IPS DF 6.9 (cell line): Measurements from ENCODE around the gene OTUD3.
"Not testable (repeated sequence)": the region's sequence is repeated elsewhere in the genome, so short reads cannot be mapped to it uniquely, and the experiment has no call there.

ENCODE experiments used
- DNase-seq: peaks from one replicate; pipeline ENCODE4 v3.0.0-alpha.2; 2013; ENCODE audit warnings: low read depth, low spot score
- H3K27ac ChIP-seq: one replicate; pipeline ENCODE4 v1.5.1; 2013; ENCODE audit warnings: low read length, control low read depth
- H3K27me3 ChIP-seq: 2 replicates; pipeline ENCODE4 v1.6.1; 2013; ENCODE audit warnings: mild to moderate bottlenecking, low read length; ENCODE audit not compliant: control insufficient read depth, insufficient read depth
- H3K36me3 ChIP-seq: 2 replicates; pipeline ENCODE4 v1.6.1; 2013; ENCODE audit warnings: low read length; ENCODE audit not compliant: control insufficient read depth, insufficient read depth
- H3K4me1 ChIP-seq: 2 replicates; pipeline ENCODE4 v1.6.1; 2013; ENCODE audit warnings: low read length; ENCODE audit not compliant: control insufficient read depth, insufficient read depth
- H3K4me3 ChIP-seq: 2 replicates; pipeline ENCODE4 v1.5.1; 2013; ENCODE audit warnings: mild to moderate bottlenecking, low read length
- H3K9me3 ChIP-seq: 2 replicates; pipeline ENCODE4 v1.6.1; 2013; ENCODE audit warnings: low read length, inconsistent platforms; ENCODE audit not compliant: control insufficient read depth, insufficient read depth
- WGBS: extraction: QIAGEN DNeasy Blood & Tissue Kit; methylation state at CpG from one replicate; pipeline ENCODE4 v1.1.7; 2013; ENCODE audit warnings: mixed read lengths, missing lambda C conversion rate; ENCODE audit not compliant: insufficient read length, insufficient coverage; 5-methylcytosine and 5-hydroxymethylcytosine counted together

Gene OTUD3, protein sequence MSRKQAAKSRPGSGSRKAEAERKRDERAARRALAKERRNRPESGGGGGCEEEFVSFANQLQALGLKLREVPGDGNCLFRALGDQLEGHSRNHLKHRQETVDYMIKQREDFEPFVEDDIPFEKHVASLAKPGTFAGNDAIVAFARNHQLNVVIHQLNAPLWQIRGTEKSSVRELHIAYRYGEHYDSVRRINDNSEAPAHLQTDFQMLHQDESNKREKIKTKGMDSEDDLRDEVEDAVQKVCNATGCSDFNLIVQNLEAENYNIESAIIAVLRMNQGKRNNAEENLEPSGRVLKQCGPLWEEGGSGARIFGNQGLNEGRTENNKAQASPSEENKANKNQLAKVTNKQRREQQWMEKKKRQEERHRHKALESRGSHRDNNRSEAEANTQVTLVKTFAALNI

DNA sequence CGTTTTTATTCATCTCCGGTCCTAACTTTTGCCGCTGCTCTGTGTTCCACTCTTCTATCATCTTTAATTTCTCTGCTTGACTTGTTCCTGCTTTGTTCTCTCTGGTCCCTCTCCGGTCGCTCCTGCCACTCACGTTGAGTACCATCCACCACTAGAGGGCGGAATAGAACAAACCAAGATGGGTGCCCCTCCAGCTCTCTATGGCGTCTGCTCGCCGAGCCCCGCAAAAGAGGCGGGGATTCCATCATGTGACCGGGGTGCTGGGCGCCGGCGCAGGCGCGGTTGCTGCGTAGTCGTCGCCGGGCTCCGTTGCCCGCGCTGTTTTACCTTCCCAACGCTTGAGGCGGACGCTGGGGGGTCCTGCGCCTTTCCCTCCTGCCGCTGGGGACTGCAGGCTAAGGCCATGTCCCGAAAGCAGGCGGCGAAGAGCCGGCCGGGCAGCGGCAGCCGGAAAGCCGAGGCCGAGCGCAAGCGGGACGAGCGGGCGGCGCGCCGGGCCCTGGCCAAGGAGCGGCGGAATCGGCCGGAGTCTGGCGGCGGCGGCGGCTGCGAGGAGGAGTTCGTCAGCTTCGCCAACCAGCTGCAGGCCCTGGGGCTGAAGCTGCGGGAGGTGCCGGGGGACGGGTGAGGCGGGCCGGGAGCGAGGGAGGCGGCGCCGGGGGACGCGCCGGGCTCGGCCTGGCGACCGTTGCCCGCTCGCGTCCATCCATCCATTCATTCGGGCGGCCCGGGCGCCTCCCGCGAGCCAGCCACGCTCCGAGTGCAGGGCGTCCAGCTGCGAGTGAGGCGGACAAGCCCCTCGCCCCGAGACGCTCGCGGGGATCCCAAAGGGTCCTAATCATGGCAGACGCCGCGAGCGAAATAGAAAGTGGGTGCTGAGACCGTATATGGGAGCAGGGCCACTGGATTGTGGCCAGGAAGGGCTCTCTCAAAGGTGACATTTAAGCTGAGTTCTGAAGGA lies at the start of gene OTUD3:
TSS of gene OTUD3 (plus strand) at position 285 of the 961 bp plus-strand sequence. CDS start at position 404, 119 bp downstream.
- H3K4me1 ChIP-seq: no peaks in the 10 kb centered on the region
- no peaks in the 10 kb centered on the region for H3K36me3 ChIP-seq
- WGBS: no CpG with 5 or more reads among the region's 97 CpGs
- DNase-seq: peak; percentile 96
- H3K4me3 ChIP-seq: peak within 1 kb of the TSS; percentile 77
- no peak within 1 kb of the TSS for H3K27ac ChIP-seq
- no peaks in the 10 kb centered on the region for H3K27me3 ChIP-seq
- H3K9me3 ChIP-seq: no peaks in the 10 kb centered on the region

DNA sequence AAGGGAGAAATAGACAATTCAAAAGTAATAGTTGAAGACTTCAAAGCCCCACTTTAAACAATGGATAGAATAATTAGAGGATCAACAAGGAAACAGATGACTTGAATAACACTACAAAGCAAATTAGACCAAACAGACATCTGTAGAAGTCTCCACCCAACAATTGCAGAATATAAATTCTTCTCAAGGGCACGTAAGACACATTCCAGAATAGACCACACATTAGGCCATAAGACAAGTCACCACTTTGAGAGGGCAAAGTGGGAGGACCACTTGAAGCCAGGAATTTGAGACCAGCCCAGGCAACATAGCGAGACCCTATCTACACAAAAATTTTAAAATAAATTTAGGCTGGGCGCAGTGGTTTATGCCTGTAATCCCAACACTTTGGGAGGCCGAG lies 46.6 kb upstream of the OTUD3 start:
- Histone ChIP-seq H3K36me3 (no peaks in the 10 kb centered on the region), H3K4me1 (no peaks in the 10 kb centered on the region), H3K27me3 (no peaks in the 10 kb centered on the region), H3K4me3 (no peak overlapping the region), H3K9me3 (no peaks in the 10 kb centered on the region), H3K27ac (no peak overlapping the region)
- no CpG with 5 or more reads among the region's 4 CpGs for WGBS
- no peak for DNase-seq

DNA sequence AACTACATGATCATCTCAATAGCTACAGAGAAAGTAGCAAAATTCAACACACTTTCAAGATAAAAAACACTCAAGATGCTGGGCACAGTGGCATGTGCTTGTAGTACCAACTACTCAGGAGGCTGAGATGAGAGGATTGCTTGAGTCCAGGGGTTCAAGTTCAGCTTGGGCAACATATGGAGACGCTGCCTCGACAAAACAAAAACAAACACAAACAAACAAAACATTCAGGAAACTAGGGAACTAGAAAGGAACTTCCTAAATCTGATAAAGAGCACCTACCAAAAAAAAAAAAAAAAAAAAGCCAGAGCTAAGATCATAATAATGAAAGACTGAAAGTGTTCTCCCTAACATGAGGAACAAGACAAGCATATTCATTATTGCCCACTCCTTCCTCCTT lies 44.3 kb upstream of the OTUD3 start:
- Histone ChIP-seq H3K27me3 (no peaks in the 10 kb centered on the region), H3K27ac (no peak overlapping the region), H3K4me1 (no peaks in the 10 kb centered on the region), H3K4me3 (no peak overlapping the region), H3K36me3 (no peaks in the 10 kb centered on the region), H3K9me3 (no peaks in the 10 kb centered on the region)
- WGBS: no CpG with 5 or more reads among the region's 2 CpGs
- no peak for DNase-seq

DNA sequence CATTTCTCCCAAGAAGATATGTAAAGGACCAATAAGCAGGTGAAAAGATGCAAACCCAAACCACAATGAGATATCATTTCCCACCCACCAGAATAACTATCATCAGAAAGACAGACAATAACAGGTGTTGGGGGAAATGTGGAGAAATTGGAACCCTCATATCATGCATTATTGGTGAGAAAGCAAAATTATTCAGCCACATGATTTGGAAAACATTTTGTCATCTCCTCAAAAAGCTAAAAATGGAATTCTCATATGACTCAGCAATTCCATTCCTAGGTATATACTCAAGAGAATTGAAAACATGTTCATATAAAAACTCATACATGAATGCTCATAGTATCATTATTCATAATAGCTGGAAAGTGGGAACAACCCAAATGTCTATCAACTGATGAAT lies 42.0 kb upstream of the OTUD3 start:
- 0 out of 2 replicates have a peak, but pooled peaks cover 1% of the 10 kb centered on the region for H3K4me1 ChIP-seq
- DNase-seq: no peak
- no peaks in the 10 kb centered on the region for H3K36me3 ChIP-seq
- H3K27me3 ChIP-seq: no peaks in the 10 kb centered on the region
- no peak overlapping the region for H3K27ac ChIP-seq
- H3K9me3 ChIP-seq: no peaks in the 10 kb centered on the region
- H3K4me3 ChIP-seq: no peak overlapping the region

DNA sequence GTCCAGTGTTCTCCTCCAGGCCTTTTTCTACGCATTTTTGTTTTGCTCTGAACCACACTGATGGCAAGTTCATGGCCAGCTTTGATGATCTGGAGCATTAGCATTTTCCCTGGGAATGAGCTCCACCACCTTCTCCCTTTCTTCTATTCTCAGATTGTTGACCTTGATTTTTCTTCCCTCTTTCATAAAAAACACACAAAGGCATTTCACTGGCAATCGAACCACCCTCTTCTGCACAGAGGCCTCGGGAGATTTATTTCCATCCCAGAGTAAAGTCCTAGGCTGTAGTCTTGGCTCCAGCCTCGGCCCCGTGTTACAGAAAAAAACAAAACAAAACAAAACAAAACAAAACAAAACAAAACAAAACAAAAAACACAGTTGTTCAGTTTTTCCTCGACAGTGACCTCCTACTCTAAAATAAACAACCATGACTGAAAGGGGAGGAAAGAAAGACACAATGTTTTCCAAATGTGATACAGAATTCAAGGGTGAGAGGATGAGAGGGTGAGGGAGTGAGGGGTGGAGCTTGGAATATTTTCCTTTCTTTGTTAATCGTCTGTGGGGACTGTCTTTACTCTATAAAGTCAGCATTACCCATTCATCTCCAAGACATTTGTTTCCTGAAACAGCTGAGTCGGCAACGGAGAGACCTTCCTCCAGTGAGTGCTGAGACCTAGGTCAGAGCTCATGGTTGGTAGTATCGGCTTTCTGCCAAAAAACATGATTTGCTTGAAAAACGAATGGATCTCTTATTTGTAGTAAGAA lies 37.3 kb upstream of the OTUD3 start:
- H3K4me3 ChIP-seq: no peak overlapping the region
- 0 out of 2 replicates have a peak, but pooled peaks cover 1% of the 10 kb centered on the region for H3K4me1 ChIP-seq
- no peaks in the 10 kb centered on the region for H3K9me3 ChIP-seq
- WGBS: no CpG with 5 or more reads among the region's 11 CpGs
- H3K27me3 ChIP-seq: no peaks in the 10 kb centered on the region
- DNase-seq: no peak
- no peak overlapping the region for H3K27ac ChIP-seq
- no peaks in the 10 kb centered on the region for H3K36me3 ChIP-seq

DNA sequence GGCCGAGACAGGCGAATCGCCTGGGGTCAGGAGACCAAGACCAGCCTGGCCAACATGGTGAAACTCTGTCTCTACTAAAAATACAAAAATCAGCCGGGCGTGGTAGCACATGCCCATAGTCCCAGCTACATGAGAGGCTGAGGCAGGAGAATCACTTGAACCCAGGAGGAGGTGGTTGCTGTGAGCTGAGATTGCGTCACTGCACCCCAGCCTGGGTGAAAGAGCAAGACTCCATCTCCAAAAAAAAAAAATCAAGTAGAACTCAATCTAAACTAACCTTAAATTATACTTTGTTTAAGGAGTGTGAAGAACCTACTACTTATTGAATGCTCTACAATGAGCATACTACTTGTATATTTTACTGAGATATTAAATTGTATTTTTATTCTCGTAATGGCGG lies 36.6 kb upstream of the OTUD3 start:
- Histone ChIP-seq H3K36me3 (no peaks in the 10 kb centered on the region), H3K4me3 (no peak overlapping the region), H3K9me3 (no peaks in the 10 kb centered on the region), H3K27me3 (no peaks in the 10 kb centered on the region), H3K4me1 (0 out of 2 replicates have a peak, but pooled peaks cover 1% of the 10 kb centered on the region), H3K27ac (no peak overlapping the region)
- WGBS: no CpG with 5 or more reads among the region's 8 CpGs
- DNase-seq: no peak

DNA sequence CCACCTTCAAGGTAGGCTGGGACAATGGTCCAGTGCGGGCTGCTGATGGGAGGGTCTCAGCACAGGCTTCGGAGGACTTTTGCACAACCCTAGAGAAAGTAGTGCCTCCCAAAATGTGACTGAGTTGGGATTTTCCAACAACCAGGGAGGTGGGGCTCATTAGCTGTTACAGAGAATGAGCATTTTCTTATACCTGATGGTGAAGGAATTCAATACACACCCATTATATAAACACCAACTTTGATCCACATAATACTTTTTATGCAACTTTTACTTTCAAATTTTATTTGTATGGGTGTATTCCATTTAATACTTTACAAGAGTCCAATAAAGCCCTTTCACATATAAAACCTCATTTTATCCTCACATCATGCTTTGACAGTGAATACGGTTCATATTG lies 35.9 kb upstream of the OTUD3 start:
- Histone ChIP-seq H3K27me3 (no peaks in the 10 kb centered on the region), H3K9me3 (no peaks in the 10 kb centered on the region)
- WGBS: no CpG with 5 or more reads among the region's 3 CpGs

GRCh38 chr1:19847334-19847733 lies 34.9 kb upstream of the OTUD3 start:
- not testable (repeated sequence) for DNase-seq, H3K36me3 ChIP-seq, H3K4me3 ChIP-seq, H3K9me3 ChIP-seq, H3K27ac ChIP-seq, H3K4me1 ChIP-seq, H3K27me3 ChIP-seq
- WGBS: no CpG with 5 or more reads among the region's 9 CpGs

More for the DNA sequence above, 35.9 kb upstream of the OTUD3 start:
- H3K4me1 ChIP-seq: 0 out of 2 replicates have a peak, but pooled peaks cover 1% of the 10 kb centered on the region
- DNase-seq: no peak
- H3K27ac ChIP-seq: no peak overlapping the region
- H3K4me3 ChIP-seq: no peak overlapping the region
- no peaks in the 10 kb centered on the region for H3K36me3 ChIP-seq

- not testable (repeated sequence) for DNase-seq, H3K9me3 ChIP-seq, H3K36me3 ChIP-seq, H3K27me3 ChIP-seq, H3K4me3 ChIP-seq, H3K4me1 ChIP-seq, H3K27ac ChIP-seq
- no CpG with 5 or more reads among the region's 3 CpGs for WGBS
Observed at GRCh38 chr1:19849307-19849706, 32.9 kb upstream of the OTUD3 start.

GRCh38 chr1:19850214-19850613 lies 32.0 kb upstream of the OTUD3 start:
- no CpG with 5 or more reads among the region's 7 CpGs for WGBS
- Histone ChIP-seq H3K27ac (no peak overlapping the region), H3K27me3 (no peaks in the 10 kb centered on the region), H3K4me1 (0 out of 2 replicates have a peak, but pooled peaks cover under 1% of the 10 kb centered on the region), H3K36me3 (no peaks in the 10 kb centered on the region), H3K4me3 (no peak overlapping the region), H3K9me3 (no peaks in the 10 kb centered on the region)
- DNase-seq: no peak
